A673 (cell line): ENCODE measurements around the gene SCAP.

Experiments
- EZH2 ChIP-seq: fragments of 200-600 bp; sonication (generic); IDR thresholded peaks from 2 replicates; pipeline ENCODE4 v1.6.1; 2017; ENCODE audit warnings: borderline replicate concordance, low read depth, mild to moderate bottlenecking, mixed read lengths, antibody characterized with exemption, low read length; ENCODE audit not compliant: poor library complexity, severe bottlenecking
- TF ChIP-seq, protein P1 (sequence below): fragments of 300-800, 200-600 bp; sonication (generic); conservative IDR thresholded peaks from 2 replicates; pipeline ENCODE4 v1.5.1; 2017; ENCODE audit warnings: low read depth, mild to moderate bottlenecking, antibody characterized with exemption, low read length, moderate library complexity, mixed read lengths

DNA sequence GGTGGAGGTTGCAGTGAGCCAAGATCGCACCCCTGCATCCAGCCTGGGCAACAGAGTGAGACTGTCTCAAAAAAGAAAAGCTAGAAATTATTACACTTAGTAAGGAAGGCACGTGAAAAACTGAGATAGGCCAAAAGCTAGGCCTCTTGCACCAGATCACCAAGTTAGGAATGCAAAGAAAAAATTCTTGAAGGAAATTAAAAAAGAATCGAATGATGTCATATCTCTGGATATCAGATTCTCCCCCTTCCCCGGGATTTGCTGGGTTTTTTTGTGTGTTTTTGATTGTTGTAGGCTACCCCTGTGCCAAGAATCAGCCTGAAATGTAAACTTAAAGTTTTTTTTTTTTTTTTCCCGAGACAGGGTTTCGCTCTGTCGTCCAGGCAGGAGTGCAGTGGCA is 77.5 kb downstream of the SCAP start:
- TF ChIP-seq, protein P1, sequence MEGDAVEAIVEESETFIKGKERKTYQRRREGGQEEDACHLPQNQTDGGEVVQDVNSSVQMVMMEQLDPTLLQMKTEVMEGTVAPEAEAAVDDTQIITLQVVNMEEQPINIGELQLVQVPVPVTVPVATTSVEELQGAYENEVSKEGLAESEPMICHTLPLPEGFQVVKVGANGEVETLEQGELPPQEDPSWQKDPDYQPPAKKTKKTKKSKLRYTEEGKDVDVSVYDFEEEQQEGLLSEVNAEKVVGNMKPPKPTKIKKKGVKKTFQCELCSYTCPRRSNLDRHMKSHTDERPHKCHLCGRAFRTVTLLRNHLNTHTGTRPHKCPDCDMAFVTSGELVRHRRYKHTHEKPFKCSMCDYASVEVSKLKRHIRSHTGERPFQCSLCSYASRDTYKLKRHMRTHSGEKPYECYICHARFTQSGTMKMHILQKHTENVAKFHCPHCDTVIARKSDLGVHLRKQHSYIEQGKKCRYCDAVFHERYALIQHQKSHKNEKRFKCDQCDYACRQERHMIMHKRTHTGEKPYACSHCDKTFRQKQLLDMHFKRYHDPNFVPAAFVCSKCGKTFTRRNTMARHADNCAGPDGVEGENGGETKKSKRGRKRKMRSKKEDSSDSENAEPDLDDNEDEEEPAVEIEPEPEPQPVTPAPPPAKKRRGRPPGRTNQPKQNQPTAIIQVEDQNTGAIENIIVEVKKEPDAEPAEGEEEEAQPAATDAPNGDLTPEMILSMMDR: no peak
- no peak for TF ChIP-seq EZH2
